Bronchial epithelial cell (primary cell): ENCODE results near the gene GPR42. TPM values are rescaled to one million over a fixed set of nuclear protein-coding genes. Genes with fewer than 3 reads are reported as not detected.

Source experiments
- DNase-seq: peaks from one replicate; pipeline ENCODE4 v3.0.0-alpha.2; 2010; ENCODE audit warnings: low read depth
- FAIRE-seq: peaks from 2 replicates; lab custom pipeline; 2011; peaks lifted over from hg19 to GRCh38; lab: Jason Lieb, UNC
- H3K27me3 ChIP-seq: 2 replicates; pipeline ENCODE4 v1.5.1; 2011; ENCODE audit warnings: low read length; ENCODE audit not compliant: control insufficient read depth, insufficient read depth
- H3K36me3 ChIP-seq: 2 replicates; pipeline ENCODE4 v1.5.1; 2011; ENCODE audit warnings: low read length; ENCODE audit not compliant: control insufficient read depth, insufficient read depth
- H3K4me3 ChIP-seq: 2 replicates; pipeline ENCODE4 v1.5.1; 2011; ENCODE audit warnings: mild to moderate bottlenecking, low read depth, low read length, control low read depth
- CTCF ChIP-seq: IDR thresholded peaks from 2 replicates; pipeline ENCODE4 v1.5.1; 2011; ENCODE audit warnings: mild to moderate bottlenecking, moderate library complexity, low read length, control low read depth, inconsistent platforms; ENCODE audit not compliant: insufficient read depth, severe bottlenecking
- total RNA-seq: library from RNA; depleted of rRNA; stranded (reverse); fragments of >200 nt; gene quantifications from 2 replicates; pipeline ENCODE4 v1.2.1, GENCODE V29; 2014

Gene GPR42
- total RNA-seq, 1 donor from 2014 or later = not detected

DNA sequence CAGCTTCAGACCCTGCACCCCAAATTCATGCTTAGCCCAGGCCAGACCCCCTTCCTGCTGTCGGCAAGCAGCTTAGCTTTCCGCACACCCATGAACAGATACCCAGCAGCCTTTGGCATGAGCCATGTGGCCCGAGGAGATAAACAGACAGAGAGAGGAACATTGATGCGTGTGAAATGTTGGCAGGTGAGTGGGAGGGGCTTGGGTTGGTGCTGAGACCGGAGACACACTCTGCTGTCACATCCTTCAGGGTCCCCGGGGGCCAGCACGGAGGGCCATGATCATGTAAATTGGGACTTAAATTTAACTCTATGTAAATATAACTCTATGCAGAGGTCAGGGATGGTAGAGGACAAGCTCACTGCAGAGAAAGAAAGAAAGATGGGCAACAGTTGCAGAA lies 40.4 kb upstream of the GPR42 start:
- Histone ChIP-seq H3K27me3 (no peaks in the 10 kb centered on the region), H3K36me3 (no peaks in the 10 kb centered on the region), H3K4me3 (no peak overlapping the region)
- TF ChIP-seq CTCF = no peak
- no peak for FAIRE-seq
- DNase-seq = no peak

GRCh38 chr19:35331551-35332214 lies 39.2 kb upstream of the GPR42 start:
- DNase-seq (no peak), FAIRE-seq (no peak)
- no peaks in the 10 kb centered on the region for H3K27me3 ChIP-seq

GRCh38 chr19:35332817-35333216 lies 38.1 kb upstream of the GPR42 start:
- no peak for FAIRE-seq
- no peak for TF ChIP-seq CTCF
- H3K27me3 ChIP-seq = no peaks in the 10 kb centered on the region

More at GRCh38 chr19:35331551-35332214, 39.2 kb upstream of the GPR42 start:
- no peaks in the 10 kb centered on the region for H3K36me3 ChIP-seq
- H3K4me3 ChIP-seq = no peak overlapping the region
- TF ChIP-seq CTCF = no peak

GRCh38 chr19:35334144-35334753 lies 36.6 kb upstream of the GPR42 start:
- Histone ChIP-seq H3K4me3 (no peak overlapping the region), H3K36me3 (no peaks in the 10 kb centered on the region), H3K27me3 (no peaks in the 10 kb centered on the region)
- TF ChIP-seq CTCF = no peak
- DNase-seq = no peak
- no peak for FAIRE-seq

More at GRCh38 chr19:35332817-35333216, 38.1 kb upstream of the GPR42 start:
- no peak overlapping the region for H3K4me3 ChIP-seq
- no peak for DNase-seq
- no peaks in the 10 kb centered on the region for H3K36me3 ChIP-seq

GRCh38 chr19:35336166-35336955 lies 34.5 kb upstream of the GPR42 start:
- Histone ChIP-seq H3K4me3 (no peak overlapping the region), H3K36me3 (no peaks in the 10 kb centered on the region), H3K27me3 (no peaks in the 10 kb centered on the region)
- DNase-seq (no peak), FAIRE-seq (no peak)
- no peak for TF ChIP-seq CTCF
